Measurements from ENCODE around the gene PXMP2.

DNA sequence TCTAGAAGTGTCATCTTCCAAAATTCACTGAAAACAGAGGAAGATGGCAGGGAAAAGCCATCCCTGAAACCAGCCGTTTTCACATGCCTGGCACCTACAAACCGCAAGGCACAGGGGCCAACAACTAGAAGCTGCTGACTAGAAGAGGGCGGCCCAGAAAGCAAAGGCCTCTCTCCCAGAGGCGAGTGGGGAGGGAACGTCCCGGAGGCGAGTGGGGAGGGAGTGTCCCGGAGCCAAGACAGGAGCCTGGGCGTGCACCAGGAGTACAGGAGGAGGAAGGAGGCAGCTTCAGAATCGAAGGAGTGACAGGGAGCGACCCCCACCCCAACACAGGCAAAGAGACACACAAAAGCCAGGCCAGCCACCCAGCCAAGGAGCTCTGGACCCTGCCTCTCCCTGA, 53.3 kb downstream of the PXMP2 start:
- TF ChIP-seq, protein P1, sequence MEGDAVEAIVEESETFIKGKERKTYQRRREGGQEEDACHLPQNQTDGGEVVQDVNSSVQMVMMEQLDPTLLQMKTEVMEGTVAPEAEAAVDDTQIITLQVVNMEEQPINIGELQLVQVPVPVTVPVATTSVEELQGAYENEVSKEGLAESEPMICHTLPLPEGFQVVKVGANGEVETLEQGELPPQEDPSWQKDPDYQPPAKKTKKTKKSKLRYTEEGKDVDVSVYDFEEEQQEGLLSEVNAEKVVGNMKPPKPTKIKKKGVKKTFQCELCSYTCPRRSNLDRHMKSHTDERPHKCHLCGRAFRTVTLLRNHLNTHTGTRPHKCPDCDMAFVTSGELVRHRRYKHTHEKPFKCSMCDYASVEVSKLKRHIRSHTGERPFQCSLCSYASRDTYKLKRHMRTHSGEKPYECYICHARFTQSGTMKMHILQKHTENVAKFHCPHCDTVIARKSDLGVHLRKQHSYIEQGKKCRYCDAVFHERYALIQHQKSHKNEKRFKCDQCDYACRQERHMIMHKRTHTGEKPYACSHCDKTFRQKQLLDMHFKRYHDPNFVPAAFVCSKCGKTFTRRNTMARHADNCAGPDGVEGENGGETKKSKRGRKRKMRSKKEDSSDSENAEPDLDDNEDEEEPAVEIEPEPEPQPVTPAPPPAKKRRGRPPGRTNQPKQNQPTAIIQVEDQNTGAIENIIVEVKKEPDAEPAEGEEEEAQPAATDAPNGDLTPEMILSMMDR (conservative IDR thresholded peaks at IDR 0.05): no peak
- TF ChIP-seq ZFX (IDR thresholded peaks at IDR 0.05): no peak
